ENCODE results near the gene MICAL2.

Gene MICAL2

DNA sequence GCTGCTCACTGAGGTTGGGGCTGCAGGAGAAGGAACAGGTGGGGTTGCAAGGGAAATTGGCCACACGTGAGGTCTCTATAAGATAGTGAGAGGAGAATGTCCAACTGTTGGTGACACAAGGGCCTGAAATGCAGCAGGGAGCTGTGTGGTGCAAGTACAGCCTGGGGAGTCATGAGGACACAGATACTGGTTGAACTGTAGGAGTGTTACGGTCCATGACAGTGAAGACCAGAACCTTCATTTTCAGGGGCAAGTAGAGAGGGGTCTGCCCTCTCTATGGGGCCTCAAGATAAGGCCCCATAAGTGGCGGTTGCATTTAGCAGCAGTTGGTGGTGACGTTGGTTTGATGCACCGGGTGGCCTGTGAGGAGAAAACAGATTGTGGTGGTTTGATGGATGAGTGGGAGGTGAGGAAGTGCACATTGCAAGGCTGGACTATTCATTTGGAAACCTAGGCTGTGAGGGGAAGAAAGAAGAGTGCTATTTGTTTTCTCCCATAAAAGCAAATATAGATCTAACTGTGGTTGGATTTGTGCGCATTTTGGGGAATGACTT lies 39.4 kb downstream of the MICAL2 start:
- no peak for DNase-seq (ENCODE audit: low read depth)
- TF ChIP-seq, protein P1, sequence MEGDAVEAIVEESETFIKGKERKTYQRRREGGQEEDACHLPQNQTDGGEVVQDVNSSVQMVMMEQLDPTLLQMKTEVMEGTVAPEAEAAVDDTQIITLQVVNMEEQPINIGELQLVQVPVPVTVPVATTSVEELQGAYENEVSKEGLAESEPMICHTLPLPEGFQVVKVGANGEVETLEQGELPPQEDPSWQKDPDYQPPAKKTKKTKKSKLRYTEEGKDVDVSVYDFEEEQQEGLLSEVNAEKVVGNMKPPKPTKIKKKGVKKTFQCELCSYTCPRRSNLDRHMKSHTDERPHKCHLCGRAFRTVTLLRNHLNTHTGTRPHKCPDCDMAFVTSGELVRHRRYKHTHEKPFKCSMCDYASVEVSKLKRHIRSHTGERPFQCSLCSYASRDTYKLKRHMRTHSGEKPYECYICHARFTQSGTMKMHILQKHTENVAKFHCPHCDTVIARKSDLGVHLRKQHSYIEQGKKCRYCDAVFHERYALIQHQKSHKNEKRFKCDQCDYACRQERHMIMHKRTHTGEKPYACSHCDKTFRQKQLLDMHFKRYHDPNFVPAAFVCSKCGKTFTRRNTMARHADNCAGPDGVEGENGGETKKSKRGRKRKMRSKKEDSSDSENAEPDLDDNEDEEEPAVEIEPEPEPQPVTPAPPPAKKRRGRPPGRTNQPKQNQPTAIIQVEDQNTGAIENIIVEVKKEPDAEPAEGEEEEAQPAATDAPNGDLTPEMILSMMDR (IDR thresholded peaks at IDR 0.05; ENCODE audit: low read depth, low read length, missing control alignments) = no peak
- in situ Hi-C loops (cut with HindIII; ENCODE audit: low sequenced_read_pairs) = no loop called here
- H3K4me3 ChIP-seq (ENCODE audit: low read depth, low read length) = no peak overlapping the region

DNA sequence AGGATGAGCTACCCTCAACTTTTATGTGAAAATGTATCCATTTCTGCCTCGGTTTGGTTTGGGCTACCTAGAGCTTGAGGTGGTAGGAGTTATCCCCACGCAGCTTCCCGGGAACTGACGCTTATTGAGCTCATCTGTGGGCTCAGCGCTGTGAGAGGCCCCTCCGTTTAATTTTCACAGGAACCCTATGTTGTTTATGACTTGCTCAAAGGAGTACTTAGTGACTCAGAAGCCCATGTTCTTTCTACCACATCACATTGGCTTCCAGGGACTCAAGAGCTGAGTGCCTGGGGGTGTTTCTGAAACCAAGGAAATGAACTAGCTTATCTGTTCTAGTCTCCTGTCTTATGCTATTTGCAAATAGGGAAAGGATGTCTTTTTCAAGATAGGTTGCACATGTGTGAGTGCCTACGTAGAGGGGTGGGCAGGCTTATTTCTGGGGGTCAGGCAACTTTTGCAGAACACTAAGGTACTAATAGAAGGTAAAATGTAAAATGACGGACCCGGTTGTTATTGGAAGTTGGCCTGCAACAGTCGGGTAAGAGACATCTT lies 40.5 kb downstream of the MICAL2 start:
- no peak overlapping the region for H3K4me3 ChIP-seq (ENCODE audit: low read depth, low read length)
- TF ChIP-seq, protein P1 (IDR thresholded peaks at IDR 0.05; ENCODE audit: low read depth, low read length, missing control alignments) = no peak
- in situ Hi-C loops (cut with HindIII; ENCODE audit: low sequenced_read_pairs) = no loop called here
- DNase-seq (ENCODE audit: low read depth) = no peak

DNA sequence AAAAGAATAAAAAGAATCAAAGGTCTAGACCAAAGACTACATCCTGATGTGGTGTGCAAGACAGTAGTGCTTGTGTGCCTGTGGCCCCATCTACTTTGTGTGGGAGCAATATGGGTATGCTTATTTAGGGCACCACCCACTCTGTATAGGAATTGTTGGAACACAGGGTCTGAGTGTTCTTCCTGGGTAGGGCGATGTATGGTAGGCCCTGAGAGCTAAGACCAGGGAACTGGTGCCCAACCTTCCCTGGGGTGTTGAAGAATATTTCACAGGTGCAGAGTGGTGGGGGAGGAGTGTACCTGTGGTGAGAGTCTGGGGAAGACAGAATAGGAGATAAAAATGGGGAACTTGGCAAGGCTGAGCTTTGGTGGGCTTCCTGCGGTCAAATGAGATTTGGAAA lies 41.9 kb downstream of the MICAL2 start:
- no peak overlapping the region for H3K4me3 ChIP-seq (ENCODE audit: low read depth, low read length)
- TF ChIP-seq, protein P1 (IDR thresholded peaks at IDR 0.05; ENCODE audit: low read depth, low read length, missing control alignments) = no peak
- in situ Hi-C loops (cut with HindIII; ENCODE audit: low sequenced_read_pairs) = no loop called here
- DNase-seq (ENCODE audit: low read depth) = no peak

DNA sequence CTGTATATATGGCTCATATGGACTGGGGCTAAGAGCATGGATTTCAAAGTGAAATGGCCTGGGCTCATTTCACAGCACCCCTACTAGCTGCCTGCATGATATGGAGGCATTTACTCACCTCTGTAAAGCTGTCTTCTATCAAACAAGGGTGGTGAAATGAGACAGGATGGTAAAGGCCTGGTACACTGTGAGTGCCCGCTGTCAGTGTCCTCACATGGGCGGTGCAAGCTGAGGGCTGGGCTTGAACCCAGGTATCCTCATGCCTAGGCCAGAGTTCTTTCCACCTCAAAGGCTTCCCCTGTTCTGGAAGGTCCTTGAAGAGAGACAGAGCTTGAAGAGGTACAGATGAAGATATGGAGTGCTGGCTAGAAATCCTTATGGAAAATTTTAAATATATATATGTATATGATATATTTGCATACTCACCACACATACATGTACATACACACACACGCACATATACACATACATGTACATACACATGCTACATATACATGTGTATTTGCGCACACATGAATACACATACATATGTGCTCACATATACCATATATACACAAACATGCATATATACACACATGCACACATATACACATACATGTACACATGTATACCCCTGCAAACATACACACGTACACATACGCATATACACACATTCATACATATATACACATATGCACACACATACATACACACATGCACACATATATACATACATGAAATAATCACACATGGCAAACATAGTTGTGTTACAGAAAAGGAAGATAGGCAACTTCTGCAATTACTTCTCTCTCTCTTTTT lies 44.7 kb downstream of the MICAL2 start:
- DNase-seq (ENCODE audit: low read depth) = no peak
- no peak overlapping the region for H3K4me3 ChIP-seq (ENCODE audit: low read depth, low read length)
- TF ChIP-seq, protein P1 (IDR thresholded peaks at IDR 0.05; ENCODE audit: low read depth, low read length, missing control alignments) = no peak
- in situ Hi-C loops (cut with HindIII; ENCODE audit: low sequenced_read_pairs) = no loop called here

DNA sequence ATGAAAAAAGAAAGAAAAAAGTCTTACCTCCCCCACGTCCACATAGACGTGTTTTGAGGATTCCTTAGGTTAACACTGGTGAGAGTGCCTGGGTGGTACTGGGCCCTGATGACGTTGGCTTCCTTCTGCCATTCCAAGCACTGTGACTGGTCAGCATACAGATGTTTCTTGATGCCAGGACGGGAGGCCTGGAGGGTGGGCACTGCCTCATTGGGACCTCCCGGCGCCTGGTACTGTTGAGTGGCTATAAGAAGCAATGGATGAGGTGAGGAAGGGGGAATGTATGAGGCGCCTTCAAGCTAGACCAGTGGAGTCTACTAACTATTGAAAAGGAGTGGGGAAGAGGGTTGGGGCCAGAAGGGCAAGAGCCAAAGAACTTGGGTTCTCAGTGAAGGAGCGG lies 45.3 kb downstream of the MICAL2 start:
- in situ Hi-C loops (cut with HindIII; ENCODE audit: low sequenced_read_pairs) = no loop called here
- DNase-seq (ENCODE audit: low read depth) = no peak
- no peak overlapping the region for H3K4me3 ChIP-seq (ENCODE audit: low read depth, low read length)
- TF ChIP-seq, protein P1 (IDR thresholded peaks at IDR 0.05; ENCODE audit: low read depth, low read length, missing control alignments) = no peak

DNA sequence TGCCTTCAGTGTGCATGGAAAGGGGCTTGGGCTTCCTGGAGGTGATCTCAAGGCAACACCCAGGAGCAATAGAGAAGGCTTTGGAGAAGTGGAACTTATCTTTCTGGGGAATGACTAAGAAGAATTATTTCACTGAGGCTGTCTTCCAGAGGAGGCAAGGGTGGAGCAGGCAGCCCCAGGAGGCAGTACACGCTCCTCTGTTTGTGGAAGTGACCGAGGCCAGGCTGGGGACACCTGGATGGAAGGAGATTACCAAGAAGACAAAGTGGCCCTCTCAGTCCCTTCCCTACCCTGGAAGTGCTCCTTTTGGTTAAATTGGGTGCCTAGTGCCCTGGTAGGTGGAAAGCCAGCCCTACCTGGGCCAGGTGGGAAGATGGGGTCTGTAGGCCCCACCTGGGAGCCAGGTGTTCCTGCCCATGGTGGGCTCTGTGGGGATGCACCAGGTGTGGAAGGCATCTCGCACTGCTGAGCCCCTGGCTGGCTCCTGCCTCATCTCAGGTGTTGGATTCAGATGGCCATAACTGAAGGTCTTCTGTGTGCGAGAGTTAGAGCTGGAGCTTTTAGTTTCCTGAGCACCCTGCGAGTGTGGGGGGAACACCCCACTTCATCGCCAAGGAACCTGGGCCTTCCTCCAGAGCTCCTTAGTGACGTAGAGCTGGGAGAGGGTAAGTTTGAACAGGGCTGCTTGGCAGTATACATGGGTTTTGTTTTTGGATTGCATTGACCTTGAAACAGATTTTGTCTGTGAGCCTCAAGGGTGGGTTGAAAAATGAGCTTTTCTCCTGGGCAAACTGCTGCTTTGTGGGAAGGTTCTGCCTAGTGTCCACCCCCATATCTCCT lies 46.1 kb downstream of the MICAL2 start:
- TF ChIP-seq, protein P1 (IDR thresholded peaks at IDR 0.05; ENCODE audit: low read depth, low read length, missing control alignments) = no peak
- in situ Hi-C loops (cut with HindIII; ENCODE audit: low sequenced_read_pairs) = no loop called here
- H3K4me3 ChIP-seq (ENCODE audit: low read depth, low read length) = no peak overlapping the region
- DNase-seq (ENCODE audit: low read depth) = no peak
